Activated gamma-delta T cell treated with anti-CD3 and anti-CD28 coated beads, Interleukin-2, amount 50 U/mL, for 16 hours (primary cell): ENCODE data around the gene APBB2.

Experiments used
- DNase-seq: peaks from one replicate; pipeline ENCODE4 v3.0.0-alpha.2; 2020; ENCODE audit warnings: low read depth

Gene APBB2

DNA sequence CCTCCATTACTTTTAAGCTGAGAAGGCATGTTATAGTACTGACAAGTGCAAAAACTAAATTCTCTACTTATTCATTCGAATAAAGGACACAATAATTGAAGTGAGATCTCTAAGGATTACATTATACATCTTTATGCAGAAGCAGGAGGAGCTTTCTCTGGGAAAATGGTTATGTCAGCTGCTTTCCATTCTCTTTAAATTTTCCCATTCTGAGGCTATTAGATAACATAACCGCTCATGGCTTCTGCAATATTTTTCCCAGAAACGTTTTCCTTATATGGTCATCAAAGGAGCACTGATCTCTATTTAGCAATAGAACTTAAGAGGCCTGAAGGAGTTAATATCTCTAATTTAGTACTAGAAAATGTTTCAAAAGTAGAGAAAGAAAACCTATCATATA lies 243.0 kb downstream of the APBB2 start:
- no peak for DNase-seq

DNA sequence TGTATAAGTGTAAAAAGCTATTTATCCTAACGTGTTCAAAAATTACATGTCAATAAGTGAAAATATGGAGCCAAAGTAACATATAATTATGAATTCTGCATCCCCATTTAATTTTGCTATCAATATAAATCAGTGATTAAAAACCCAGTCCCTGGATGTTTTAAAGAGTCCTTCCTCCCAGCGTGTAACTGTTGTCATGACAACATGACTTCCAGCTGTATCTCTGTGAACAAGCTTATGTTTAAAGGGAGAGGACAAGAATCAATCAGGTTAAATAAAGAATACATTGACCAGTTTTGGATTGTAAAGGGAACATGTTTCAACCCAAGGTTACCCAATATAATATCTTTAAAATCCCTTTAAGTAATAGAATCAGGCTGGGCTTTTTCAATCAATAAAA lies 244.8 kb downstream of the APBB2 start:
- DNase-seq, result no peak

DNA sequence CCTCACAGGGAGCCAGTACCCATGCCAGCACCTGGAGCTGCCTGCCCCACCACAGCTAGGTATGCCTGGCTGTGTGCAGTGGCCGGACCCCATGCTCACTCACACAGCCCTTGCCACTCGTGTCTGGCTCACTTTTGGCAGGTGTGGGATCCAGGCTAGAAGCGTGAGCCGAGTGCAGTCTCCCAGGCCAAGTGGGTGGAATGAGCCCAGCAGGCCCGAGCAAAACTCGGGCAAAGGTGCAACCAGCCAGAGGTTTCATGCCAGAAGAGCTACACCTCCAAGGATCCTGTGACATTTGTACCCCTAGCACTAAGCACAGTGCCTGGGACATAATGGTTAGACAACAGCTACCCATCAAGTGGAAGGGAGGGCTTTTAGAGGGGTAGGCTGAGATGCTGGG lies 246.8 kb downstream of the APBB2 start:
- no peak for DNase-seq

- no peak for DNase-seq
Observed at GRCh38 chr4:40966091-40966490, 248.3 kb downstream of the APBB2 start.

- DNase-seq, result no peak
Observed at GRCh38 chr4:40963897-40964478, 250.4 kb downstream of the APBB2 start.

- no peak for DNase-seq
Observed at GRCh38 chr4:40962551-40963180, 251.7 kb downstream of the APBB2 start.

- no peak for DNase-seq
Observed at GRCh38 chr4:40960941-40961340, 253.4 kb downstream of the APBB2 start.

DNA sequence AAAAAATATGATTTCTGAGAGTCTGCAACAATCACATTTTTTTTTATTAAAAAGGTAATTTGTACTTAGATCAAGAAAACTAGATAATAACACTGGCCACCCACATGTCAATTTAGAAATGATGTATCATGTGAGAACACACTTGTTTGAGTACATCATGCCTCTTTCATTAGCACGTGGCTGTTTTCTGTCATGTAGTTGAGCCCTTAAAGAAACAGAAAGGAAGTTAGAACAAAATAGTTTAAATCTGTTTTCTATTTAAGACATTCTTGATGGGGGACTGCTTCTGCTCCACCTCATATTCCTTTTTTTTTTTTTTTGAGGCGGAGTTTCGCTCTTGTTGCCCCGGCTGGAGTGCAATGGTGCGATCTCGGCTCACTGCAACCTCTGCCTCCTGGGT lies 257.1 kb downstream of the APBB2 start:
- no peak for DNase-seq

GRCh38 chr4:40956721-40957255 lies 257.6 kb downstream of the APBB2 start:
- DNase-seq, result no peak

DNA sequence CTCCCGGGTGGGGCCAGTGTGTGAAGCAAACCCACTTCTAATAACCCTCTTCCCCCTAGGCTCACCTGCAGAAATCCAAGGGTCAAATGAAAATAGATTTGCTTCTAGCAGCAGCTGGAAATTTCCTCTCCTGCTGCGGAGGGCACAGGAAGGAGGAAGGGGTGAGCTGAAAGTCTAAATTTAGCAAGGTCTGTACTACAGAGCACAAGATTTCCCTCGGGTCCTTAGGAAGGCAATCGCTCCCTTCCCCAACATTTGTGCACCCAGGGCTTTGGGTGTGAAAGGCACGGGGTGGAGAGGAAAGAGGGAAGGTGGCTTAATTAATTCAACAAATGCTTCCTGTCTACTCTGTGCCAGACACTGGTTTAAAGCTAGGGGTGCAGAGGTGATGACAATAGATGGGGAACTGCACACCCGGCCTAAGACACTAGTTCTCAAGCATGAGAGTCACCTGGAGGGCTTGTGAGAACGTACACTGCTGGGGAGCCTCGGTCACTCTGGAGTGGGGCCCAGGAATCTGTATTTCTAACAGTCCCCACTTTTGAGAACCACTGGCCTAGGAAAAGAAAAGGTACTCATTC lies 260.2 kb downstream of the APBB2 start:
- no peak for DNase-seq

- no peak for DNase-seq
Observed at GRCh38 chr4:40953283-40954087, 260.9 kb downstream of the APBB2 start.

GRCh38 chr4:40952672-40953071 lies 261.7 kb downstream of the APBB2 start:
- no peak for DNase-seq

DNA sequence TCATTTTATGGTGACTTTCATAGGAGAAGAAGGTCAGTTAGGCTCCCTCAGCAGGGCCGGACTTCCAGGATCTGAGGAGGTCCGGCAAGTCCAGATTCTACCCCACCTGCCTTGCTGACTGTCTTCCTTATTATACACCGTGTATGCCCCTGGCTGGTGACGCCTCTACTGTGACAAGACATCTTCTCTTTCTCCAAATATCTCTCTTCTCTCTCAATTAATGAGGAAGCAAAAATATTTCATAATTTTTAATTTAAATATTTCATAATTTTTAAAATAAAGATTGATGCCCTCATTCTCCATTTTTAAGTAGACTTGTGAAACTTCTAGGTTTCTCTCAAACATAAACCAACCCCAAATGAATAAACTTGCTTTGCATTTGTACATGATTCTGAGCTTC lies 262.1 kb downstream of the APBB2 start:
- no peak for DNase-seq

- DNase-seq, result no peak
Observed at GRCh38 chr4:40951026-40951425, 263.3 kb downstream of the APBB2 start.

- DNase-seq, result no peak
Observed at GRCh38 chr4:40949358-40950100, 264.8 kb downstream of the APBB2 start.

DNA sequence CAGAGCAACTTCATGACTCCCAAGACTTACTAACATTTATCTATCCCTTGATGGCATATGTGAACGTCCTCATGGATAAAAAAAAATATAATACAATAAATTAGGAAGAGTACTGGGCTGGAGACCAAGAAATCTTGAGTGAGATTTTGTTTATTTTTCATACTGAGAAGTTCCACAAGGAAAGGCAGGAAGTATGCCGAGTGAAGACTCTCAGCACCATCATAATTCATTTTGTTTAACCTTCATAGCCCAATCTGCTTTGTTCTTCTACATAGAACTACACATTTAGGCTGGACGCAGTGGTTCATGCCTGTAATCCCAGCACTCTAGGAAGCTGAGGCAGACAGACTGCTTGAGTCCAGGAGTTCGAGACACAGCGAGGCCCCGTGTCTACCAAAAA lies 266.3 kb downstream of the APBB2 start:
- DNase-seq, result no peak

DNA sequence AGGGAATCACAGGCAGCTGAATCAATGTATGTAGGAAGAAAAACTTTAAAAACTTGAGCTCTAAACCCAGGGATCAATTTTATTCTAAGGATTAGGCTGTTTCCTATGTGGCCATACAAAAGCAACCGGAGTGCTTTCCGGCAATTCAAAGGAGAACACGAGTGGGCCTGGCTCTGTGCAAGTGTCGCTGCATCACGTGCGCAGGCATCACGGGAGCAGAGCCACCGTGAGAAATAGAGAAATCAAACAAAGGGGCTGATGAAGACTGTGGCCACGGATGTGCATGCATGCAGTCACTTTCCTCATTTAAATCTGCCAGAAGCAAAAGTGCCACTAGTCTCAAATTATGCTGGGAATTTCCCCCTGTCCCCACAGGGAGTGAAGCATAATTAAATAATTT lies 267.7 kb downstream of the APBB2 start:
- no peak for DNase-seq

GRCh38 chr4:40940756-40941155 lies 273.6 kb downstream of the APBB2 start:
- no peak for DNase-seq

DNA sequence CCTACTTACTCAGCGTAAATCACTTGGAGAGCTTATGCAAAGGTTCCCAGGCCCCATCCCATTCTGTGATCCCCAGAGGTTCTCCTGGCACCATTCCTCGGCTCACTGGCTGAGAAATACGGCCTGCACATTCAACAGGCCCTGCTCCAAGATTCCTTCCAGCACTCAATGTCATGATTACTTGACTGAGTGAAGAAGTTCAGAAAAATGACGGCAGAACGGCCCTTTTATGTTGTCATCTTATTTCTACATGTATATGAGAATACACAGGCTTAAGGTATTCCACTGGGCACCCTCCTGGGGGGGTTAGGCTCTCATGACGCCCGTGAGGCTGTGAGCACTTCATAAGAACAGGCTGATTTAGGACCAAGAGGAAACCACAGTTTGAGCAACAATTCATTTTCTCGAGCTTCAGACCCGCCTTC lies 274.0 kb downstream of the APBB2 start:
- no peak for DNase-seq

DNA sequence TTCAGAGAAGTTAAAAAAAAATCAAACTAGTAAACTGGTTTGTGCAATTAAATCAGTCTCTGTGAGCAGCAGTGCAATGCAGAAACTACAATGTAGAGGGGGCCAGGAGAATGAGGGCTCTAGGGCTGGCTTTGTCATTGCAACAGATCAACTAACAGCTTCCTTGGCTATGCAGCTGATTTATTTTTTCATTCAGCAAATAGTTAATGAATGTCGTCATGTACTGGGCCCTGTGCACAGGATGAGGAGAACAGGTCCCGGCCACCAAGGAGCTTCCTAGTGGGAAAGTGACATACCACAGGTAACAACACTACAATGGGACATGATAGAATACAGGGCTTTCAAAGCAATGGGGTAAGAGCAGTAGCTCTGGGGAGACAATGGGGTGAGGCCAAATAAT lies 274.5 kb downstream of the APBB2 start:
- DNase-seq, result no peak

DNA sequence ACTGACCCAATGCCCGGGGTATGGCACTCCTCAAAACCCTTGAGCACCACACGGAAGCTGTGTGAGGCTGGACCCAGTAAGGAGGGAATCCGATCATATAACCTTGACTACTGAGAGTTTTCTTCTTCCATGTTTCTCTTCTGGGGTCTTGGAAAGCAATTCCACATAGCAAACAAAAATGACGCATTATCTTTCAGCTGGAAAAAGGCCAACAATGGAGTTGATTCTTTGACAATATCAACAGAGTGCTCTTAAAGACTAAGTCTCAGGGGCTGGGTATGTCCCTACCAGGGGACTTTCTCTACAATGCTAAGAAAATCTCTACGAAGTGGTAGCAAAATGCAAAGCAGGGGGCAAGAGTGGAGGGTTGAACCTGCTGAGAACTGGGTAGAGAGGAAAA lies 276.0 kb downstream of the APBB2 start:
- DNase-seq, result no peak

DNA sequence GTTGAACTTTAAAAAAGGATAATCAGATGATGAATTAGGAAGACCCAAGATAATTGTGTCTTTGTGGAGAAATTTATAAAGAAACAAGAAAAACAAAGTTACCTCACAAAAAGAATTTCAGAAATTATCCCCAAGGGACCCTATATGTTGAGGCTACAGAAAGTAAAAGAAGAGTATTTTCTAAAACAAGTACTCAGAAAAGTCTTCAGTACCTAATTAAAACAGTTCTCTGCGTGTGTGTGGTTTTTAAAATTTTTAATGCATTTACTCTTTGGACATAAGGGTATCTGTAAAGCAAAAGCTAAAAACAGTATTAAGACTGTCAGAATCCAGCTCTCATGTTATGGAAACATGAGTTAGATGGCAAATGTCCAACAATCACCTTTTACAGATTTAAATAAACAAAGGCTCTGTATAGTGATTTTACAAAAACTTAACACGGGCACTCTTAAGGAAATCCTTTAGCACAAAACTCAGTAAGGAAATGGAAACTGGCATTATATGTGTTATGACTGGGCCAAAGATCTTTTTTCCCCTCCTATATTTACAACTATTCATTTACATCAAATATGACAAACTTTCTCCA lies 277.1 kb downstream of the APBB2 start:
- no peak for DNase-seq
